Measurements from ENCODE around the gene BYSL. TPM values are rescaled to one million over a fixed set of nuclear protein-coding genes. Genes with fewer than 3 reads are reported as not detected.

Gene BYSL
- total RNA-seq, 4 donors from 2014 or later, result 6.8 to 15.7 (median 10.4) TPM

GRCh38 chr6:41964201-41964887 is 43.0 kb downstream of the BYSL start:
- DNase-seq (ENCODE audit: low spot score in 2 of 2), result peak in 1 of 2 donors; percentile 20
- TF ChIP-seq EP300 (IDR thresholded peaks at IDR 0.05) (no peak), POLR2A (IDR thresholded peaks at IDR 0.05) (no peak)
- TF ChIP-seq, protein P1, sequence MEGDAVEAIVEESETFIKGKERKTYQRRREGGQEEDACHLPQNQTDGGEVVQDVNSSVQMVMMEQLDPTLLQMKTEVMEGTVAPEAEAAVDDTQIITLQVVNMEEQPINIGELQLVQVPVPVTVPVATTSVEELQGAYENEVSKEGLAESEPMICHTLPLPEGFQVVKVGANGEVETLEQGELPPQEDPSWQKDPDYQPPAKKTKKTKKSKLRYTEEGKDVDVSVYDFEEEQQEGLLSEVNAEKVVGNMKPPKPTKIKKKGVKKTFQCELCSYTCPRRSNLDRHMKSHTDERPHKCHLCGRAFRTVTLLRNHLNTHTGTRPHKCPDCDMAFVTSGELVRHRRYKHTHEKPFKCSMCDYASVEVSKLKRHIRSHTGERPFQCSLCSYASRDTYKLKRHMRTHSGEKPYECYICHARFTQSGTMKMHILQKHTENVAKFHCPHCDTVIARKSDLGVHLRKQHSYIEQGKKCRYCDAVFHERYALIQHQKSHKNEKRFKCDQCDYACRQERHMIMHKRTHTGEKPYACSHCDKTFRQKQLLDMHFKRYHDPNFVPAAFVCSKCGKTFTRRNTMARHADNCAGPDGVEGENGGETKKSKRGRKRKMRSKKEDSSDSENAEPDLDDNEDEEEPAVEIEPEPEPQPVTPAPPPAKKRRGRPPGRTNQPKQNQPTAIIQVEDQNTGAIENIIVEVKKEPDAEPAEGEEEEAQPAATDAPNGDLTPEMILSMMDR (IDR thresholded peaks at IDR 0.05), result no peak
- Histone ChIP-seq H3K27ac (no peak overlapping the region), H3K9me3 (no peaks in the 10 kb centered on the region), H3K27me3 (no peaks in the 10 kb centered on the region), H3K4me3 (no peak overlapping the region), H3K4me1 (no peaks in the 10 kb centered on the region), H3K36me3 (no peaks in the 10 kb centered on the region)
- 77% methylated on average over 2 of the region's 2 CpGs for WGBS

DNA sequence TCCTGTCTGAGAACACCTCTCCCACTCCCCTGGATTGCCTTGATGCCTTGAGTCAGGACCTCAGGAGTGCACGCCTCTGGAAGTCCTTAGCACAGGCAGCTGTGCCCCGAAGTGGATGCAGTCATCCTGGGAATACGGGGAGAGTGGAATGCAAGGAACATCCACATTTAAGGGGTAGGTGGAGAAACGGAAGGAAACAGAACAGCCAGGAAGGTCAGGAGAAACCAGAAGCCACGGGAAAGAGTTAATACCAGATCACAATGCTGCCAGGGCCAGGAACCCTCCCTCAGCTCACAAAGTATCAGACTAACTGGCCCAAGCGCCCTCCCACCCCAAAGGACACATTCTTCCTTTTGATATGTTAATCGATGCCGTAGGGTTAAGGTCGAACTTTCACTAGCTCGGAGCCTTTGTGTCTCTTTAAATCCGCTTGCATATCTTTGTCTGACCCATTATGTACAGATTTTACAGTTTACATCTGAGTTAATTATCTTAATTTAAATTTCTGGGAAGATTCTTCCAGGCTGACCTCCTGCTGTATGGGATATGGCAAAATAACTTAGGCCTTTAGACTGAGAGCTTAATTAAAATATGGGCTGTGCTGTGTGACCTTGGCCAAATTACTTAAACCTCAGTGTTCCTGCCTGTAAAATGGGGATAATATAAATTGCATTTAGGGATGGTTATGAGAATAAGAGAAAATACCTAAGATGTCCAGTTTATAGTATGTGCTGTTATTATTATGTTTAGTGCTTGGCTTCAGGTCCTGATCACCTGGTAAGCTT is 44.3 kb downstream of the BYSL start:
- Histone ChIP-seq H3K27ac (no peak overlapping the region), H3K4me1 (peaks cover 5% of the 10 kb centered on the region), H3K9me3 (no peaks in the 10 kb centered on the region), H3K27me3 (no peaks in the 10 kb centered on the region), H3K36me3 (no peaks in the 10 kb centered on the region), H3K4me3 (no peak overlapping the region)
- 69% methylated on average over 11 of the region's 11 CpGs for WGBS
- peak in 1 of 2 donors; percentile 34 for DNase-seq (ENCODE audit: low spot score in 2 of 2)
- TF ChIP-seq POLR2A (IDR thresholded peaks at IDR 0.05) (no peak), POLR2AphosphoS5 (IDR thresholded peaks at IDR 0.05) (no peak), EP300 (IDR thresholded peaks at IDR 0.05) (no peak)
- TF ChIP-seq, protein P1 (IDR thresholded peaks at IDR 0.05), result no peak

GRCh38 chr6:41966214-41966920 is 45.1 kb downstream of the BYSL start:
- TF ChIP-seq POLR2AphosphoS5 (IDR thresholded peaks at IDR 0.05), result no peak
- no peak for TF ChIP-seq EP300 (IDR thresholded peaks at IDR 0.05)
- no peak for TF ChIP-seq POLR2A (IDR thresholded peaks at IDR 0.05)
- TF ChIP-seq, protein P1 (IDR thresholded peaks at IDR 0.05), result no peak
- H3K27ac ChIP-seq, result no peak overlapping the region
- no peaks in the 10 kb centered on the region for H3K9me3 ChIP-seq
- no peaks in the 10 kb centered on the region for H3K27me3 ChIP-seq
- H3K4me1 ChIP-seq, result peaks cover 5% of the 10 kb centered on the region
- H3K4me3 ChIP-seq, result no peak overlapping the region
- WGBS, result 69% methylated on average over 5 of the region's 5 CpGs
- DNase-seq (ENCODE audit: low spot score in 2 of 2), result no peak
- no peaks in the 10 kb centered on the region for H3K36me3 ChIP-seq

GRCh38 chr6:41966961-41967311 is 45.6 kb downstream of the BYSL start:
- no peak for TF ChIP-seq EP300 (IDR thresholded peaks at IDR 0.05)
- no peak for TF ChIP-seq POLR2AphosphoS5 (IDR thresholded peaks at IDR 0.05)
- no peak for TF ChIP-seq POLR2A (IDR thresholded peaks at IDR 0.05)
- TF ChIP-seq, protein P1 (IDR thresholded peaks at IDR 0.05), result no peak
- H3K27ac ChIP-seq, result no peak overlapping the region
- H3K36me3 ChIP-seq, result no peaks in the 10 kb centered on the region
- no peaks in the 10 kb centered on the region for H3K9me3 ChIP-seq
- 68% methylated on average over 4 of the region's 4 CpGs for WGBS
- no peak overlapping the region for H3K4me3 ChIP-seq
- no peak for DNase-seq (ENCODE audit: low spot score in 2 of 2)
- peaks cover 5% of the 10 kb centered on the region for H3K4me1 ChIP-seq
- H3K27me3 ChIP-seq, result no peaks in the 10 kb centered on the region
